Urothelium cell line (cell line): ENCODE data around the gene DBH.
"Not testable (repeated sequence)": the region's sequence is repeated elsewhere in the genome, so short reads cannot be mapped to it uniquely, and the experiment has no call there.

ENCODE experiments used
- DNase-seq: peaks from one replicate; pipeline ENCODE4 v3.0.0; 2011; ENCODE audit warnings: low spot score, mixed read lengths
- FAIRE-seq: peaks from 2 replicates; lab custom pipeline; 2011; peaks lifted over from hg19 to GRCh38; lab: Jason Lieb, UNC

Gene DBH

DNA sequence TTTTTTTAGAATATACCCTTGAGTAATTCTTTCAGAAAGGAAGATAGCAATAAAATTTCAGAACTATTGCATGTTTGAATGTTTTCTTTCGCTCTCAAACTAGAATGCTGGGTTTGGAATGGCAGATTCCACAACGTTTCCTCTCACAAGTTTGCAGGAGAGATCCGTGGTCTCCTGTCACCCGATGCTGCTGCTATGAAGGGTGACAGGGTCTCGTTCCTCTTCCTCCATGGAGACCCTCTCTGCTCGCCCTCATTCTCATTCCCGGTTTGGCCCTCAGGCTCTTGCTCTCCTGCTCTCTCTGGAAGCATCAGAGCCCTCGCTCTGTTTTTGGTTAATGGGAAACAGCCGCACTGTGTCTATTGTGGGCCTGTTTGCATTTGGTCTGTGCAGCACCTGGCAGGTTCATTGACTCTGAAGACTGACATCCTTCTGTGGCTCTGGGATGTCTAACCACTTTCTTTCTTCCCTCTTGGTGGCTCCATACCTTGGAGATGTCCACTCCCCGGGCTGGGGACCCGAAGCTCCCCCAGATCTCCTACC is 14.4 kb upstream of the DBH start:
- no peak for FAIRE-seq
- DNase-seq: no peak

DNA sequence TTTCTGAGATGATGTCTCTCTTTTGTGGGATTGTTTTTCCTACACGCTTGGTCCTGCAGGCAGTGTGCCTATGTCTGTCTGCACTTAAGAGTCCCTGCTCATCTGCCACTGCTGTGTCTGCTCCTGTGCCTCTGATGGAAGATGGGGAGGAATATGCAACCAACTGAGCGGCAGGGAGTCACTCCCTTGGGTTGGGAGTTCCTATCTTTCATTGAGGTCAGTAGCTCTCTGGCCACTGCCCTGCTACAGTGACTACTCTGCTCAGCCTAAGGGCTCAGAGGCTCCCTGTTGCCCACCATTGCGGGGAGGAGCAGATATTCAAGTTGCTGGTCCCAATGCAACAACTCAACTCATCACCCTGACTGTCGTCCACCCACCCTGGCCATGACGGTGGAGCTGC is 13.6 kb upstream of the DBH start:
- no peak for FAIRE-seq
- DNase-seq: no peak

DNA sequence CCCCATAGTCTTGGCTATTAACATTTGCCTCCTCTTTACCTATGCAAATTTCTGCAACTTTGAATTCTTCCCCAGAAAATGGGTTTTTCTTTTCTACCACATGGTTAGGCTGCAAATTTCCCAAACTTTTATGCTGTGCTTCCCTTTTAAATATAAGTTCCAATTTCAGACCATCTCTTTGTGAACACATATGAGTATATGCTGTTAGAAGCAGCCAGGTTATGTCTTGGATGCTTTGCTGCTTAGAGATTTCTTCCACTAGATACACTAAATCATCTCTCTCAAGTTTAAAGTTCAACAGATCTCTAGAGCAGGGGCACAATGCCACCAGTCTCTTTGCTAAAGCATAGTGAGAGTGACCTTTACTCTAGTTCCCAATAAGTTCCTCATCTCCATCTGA is 10.2 kb upstream of the DBH start:
- FAIRE-seq, DNase-seq: not testable (repeated sequence)

DNA sequence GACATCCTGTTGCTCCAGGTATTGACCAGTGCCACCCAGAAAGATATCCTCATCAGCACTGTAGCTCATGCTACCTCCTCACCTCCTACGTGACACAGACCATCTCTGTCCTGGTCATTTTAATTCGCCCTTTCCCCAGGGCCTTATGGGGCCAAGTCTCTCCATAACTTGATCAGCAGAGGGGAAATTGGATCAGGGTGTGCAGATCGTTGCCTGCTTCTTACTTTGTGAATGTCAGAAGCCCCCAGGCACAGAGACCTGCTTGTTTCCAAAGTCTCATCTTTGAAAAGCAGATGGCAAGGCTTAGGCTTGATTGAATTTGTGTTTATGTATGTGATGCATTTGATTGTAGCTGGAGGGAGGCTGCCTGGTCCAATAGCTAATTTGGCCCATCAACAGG is 8.8 kb upstream of the DBH start:
- FAIRE-seq (no peak), DNase-seq (no peak)

DNA sequence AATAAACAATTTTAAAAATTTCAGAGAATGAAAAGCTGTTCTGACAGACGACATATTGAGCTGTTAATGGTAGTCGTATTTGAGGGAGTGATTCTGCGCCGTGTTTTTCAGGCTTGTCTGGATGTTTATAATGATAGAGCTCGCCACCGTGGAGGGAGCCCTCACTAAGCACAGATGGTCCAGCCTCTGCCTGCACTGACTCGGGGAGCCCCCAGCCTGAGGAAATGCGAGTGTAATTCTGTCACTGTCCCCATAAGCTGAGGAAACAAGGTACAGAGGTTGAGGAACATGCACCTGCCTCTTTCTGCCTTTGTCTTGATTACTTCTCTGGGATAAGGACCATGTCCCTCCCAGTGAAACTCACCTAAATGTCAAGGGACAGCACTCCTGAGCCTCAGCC is 7.4 kb upstream of the DBH start:
- FAIRE-seq (no peak), DNase-seq (no peak)

DNA sequence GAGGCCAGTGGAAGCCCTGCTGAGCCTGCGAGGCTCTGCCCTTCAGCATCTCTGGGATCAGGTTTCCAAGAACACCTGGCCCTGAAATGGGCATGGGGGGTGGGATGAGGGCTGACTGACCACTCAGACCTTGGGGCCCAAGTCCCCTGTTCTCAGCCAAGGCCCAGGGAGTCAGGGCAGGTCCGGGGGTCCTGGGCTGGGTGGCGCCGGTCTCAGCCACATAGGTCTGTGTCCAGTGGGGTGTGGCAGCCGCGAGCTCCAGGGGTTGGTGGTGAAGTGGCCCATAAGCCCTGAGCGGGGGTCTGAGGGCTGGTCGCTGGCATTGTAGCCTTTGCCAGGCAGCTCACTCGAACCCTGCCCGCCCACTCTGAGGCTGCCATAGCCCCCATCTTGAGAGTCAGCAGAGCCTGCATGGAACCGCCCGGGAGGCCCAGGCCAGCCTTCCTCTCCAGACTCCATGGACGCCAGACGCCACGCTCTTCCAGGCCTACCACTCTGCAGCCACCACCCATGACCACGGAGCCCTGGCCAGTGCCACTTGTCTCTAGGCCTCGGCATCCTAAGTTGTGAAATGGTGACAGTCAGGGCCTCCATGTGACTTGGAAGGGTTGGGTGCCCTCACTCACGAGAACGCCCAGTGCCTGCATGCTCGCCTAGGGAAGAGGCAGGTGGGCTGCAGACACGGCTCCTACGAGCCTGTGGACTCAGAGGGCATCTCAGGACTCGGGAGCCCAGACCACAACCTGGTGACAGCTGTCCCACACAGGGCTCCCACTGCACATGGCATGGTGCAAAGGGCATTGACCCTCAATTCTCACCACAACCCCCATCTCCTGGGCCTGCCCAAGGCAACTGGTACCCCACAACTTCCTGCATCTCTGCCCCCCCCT is 6.7 kb upstream of the DBH start:
- DNase-seq (no peak), FAIRE-seq (no peak)

DNA sequence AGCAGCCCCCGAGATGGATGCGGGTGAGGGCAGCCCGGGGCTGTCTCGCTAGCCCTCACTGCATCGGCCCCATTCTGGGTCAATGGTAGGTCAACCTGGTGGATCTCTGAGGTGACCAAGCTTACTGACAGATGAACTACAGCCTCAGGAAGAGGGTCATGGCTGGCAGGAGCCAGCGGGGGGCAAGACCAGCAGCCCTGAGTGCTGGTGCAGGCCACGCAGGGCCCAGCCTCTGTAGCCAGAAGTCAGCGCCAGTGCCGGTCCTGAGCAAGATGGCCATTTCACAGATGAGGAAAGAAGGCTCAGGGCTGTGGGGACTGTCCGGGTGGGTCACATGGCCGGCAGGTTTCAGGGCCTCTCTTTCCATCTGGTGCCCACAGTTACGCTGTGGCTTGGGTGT is 5.1 kb upstream of the DBH start:
- FAIRE-seq (no peak), DNase-seq (no peak)

DNA sequence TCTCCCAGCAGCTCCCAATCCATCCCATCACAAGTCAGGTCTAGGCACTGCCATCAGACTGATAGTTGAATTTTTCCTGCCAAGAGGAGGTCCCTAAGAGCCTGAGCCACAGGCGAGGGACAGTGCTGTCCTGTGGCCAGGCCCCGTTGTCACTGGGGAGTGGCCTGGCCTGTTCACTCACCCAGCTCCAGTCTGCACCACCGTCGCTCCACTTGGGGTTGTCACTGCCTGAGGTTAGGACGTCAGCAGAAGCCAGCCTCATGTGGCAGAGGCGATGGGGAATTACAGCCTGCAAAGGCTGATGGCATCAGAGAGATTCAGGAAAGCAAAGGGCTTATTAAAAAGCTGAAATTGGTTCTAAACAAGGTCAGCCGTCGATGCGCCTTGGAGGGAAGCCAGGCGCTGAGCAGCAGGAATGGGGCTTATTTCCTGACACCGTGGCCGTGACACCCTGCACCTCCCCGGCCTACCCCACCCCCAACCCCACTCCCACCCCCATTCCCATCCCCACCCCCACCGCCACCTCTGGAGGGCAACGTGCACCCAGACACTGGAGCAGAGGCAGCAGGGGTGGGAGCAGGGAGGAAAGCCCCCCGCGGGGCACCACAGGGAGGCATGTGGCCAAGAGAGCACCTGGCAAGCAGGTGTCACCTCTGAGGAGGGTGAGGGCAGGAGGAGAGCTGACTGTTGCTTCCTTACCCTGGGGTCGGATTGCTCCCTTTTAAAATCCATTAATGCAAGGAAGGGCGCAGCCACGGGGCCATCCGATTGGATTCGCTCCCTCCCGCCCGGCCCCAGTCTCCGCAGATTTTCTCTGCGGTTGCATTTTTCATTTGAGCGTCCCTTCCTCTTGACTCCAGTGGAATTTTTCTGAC is 3.1 kb upstream of the DBH start:
- FAIRE-seq (no peak), DNase-seq (no peak)

DNA sequence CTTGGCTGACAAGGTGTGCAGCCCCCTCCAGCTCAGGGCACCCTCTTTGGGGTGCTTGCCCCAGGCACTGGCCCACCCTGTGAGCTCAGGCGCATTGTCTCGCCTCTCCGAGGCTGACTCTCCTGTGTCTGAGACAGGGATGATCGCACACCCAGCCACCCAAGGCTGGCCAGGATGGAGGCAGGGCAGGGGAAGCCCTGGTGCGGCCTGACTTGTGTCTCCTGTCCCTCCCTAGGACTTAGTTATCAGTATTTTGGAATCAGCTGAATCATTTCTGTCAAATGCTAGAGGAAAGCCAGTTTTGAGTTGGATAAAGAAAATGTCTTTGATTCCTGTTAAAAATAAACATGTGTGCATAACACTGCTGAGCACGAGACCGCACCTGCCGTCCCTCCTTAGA is 2.5 kb upstream of the DBH start:
- no peak for DNase-seq
- no peak for FAIRE-seq

DNA sequence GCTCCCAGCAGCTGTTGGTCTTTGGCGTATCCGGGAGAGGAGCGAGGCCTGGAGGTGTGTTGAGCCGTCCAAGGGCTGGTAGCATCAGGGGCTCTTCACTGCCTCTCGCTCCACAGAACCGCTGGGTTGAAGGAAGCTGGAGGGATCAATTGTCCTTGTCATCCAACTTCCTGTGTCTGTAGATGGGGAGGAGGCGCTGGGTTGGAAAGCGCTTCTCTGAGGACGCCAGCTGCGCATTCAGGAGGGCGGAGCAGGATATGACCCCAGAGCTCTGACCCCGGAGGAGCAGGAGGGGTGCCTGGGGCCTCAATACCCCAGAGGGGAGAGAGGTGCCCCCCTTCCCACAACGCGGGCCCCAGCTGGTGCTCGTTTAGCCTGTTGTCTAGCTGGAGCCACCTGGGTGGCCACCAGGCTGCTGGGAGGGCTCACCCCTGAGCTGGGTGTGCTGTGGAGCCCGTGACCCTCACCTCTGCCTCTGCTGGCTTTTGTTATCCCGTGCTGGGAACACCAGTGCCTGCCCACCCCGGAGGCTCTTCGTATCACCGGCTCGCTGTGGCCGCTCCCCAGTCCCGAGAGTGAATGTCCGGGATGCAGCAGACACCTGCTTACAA is 2.0 kb upstream of the DBH start:
- DNase-seq (no peak), FAIRE-seq (no peak)

DNA sequence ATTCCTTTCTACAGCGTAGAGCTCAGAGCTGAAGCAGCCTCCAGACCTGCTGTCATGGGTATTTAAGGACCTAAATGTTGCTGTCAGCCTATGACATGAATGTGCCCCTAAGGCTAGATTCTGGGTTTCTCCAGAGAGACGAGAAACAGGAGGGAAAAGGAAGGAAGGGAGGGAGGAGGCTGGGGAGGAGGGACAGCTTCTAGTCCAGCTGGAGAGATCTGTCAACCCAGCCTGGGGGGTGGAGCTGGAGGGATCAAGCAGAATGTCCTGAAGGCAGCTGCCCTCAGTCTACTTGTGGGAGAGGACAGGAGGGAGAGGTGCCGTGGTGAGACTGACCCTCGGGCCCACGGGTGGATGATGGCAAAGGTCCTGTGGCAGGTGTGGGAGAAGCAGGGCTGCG is 1.1 kb upstream of the DBH start:
- FAIRE-seq: no peak
- no peak for DNase-seq

DNA sequence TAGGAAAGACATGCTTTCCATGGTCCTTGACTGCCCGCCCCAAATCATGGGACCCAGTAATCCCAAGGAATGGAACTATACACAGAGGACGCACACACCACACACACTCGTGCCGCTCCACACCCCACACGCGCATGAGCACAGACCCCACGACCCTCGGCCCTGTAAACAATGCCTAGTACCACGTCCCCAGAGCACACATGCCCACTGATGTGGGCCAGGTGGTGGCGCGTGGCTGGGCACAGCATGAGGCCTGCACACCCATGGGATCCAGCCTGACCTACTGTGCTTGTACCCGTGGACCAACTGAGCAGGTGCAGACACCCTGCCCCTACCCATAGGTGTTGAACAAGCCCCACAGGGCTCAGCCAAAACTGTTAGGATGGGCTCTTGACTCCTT is 739 bp downstream of the DBH start:
- DNase-seq (no peak), FAIRE-seq (no peak)

DNA sequence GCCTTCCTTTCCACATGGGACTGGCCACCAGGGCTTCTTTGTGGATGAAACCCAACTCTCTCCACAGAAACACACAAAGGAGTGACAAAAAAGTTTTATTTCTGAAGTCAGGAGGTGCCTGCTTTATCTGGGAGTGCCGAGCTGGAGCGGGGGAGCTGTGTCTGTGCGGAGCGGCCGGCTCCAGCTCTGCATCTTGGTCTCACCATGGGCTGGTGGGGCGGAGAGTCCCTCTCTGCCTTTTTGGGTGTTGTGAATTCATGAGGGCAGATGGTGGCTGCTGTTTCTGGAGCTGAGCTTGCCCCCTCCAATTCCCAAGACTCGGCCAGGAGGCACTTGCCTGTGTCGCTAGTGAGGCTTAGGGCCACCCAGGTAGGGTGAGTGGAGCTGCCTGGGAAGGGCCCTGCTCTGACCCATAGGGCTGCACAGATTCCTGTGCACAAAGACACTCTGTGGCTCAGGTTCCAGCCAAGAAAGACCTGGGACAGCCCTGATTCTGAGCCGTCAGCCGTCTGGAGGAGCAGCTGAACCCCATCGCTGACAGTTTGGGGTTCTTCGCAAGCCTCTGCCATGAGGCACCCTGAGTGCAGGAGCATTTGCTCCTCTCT is 1.4 kb downstream of the DBH start:
- FAIRE-seq: no peak

DNA sequence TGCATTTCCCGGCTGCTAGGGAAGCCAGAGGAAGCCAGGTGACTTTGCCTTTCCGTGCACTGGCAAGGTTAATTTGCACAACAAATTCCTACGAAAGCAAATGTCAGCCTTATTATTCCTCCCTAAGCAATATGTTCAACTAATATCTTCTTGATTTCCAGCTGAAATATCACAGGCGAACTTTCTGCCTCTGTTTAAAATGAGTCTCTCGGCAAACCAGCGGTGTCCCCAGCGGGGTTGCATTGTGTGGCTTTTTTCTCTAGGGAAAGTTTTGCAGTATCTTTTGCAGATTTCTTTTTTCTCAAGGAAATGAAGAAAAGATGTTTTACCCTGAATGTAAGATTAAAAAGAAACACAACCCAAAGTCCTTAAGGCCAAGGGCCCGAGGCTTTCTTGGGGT is 1.9 kb downstream of the DBH start:
- DNase-seq (no peak), FAIRE-seq (no peak)

More for the DNA sequence above, 1.4 kb downstream of the DBH start:
- DNase-seq: no peak

DNA sequence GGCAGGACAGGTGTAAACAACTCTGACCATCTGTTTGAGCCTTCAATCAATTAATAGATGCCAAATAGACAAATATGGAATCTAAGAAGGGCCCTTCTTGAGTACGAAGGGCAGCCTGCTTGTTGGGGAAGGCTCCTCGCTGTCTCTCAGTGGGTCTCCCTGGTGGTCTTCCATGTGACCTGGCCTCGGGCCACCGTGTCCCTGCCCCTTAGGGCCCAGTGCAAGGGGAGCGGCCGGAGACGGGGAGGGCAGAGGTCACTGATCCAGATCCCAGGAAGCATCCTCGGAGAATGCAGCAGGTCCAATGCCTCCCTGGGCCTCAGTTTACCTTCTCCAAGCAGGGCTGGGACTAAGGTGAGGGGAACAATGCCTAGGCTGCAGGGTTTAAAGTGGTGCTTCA is 2.5 kb downstream of the DBH start:
- DNase-seq (no peak), FAIRE-seq (no peak)

DNA sequence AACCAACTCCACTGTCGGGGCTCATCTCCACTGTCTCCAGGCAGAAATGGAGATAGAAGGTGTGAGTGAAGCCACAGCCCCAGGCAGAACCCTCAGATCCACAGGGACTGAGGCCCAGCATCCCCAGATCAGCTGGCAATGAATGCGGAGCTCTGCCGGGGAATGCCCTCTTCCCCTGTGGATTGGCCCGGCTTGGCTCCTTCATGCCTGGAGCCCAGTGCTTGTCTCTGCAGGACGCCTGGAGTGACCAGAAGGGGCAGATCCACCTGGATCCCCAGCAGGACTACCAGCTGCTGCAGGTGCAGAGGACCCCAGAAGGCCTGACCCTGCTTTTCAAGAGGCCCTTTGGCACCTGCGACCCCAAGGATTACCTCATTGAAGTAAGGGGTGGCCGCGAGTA is 3.5 kb downstream of the DBH start:
- FAIRE-seq: no peak
- DNase-seq: no peak

DNA sequence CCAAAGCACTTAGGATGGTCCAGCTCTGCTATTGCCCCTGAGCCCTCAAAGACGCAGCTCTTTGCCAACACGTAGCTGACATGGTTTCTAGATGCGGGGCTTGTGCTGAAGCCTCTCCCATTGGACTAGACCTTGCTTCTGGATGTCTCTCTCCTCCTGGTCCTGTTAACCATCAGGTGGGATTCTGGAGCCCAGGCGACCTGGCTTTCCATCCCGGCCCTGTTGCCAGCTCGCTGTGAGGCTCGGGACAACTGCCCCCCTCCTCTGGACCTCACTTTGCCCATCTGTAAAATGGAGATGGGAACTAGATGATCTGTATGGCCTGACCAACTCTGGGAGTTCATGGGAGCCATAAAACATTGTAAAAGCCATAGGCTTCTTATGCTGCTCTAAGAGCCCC is 4.0 kb downstream of the DBH start:
- DNase-seq: no peak
- FAIRE-seq: no peak

DNA sequence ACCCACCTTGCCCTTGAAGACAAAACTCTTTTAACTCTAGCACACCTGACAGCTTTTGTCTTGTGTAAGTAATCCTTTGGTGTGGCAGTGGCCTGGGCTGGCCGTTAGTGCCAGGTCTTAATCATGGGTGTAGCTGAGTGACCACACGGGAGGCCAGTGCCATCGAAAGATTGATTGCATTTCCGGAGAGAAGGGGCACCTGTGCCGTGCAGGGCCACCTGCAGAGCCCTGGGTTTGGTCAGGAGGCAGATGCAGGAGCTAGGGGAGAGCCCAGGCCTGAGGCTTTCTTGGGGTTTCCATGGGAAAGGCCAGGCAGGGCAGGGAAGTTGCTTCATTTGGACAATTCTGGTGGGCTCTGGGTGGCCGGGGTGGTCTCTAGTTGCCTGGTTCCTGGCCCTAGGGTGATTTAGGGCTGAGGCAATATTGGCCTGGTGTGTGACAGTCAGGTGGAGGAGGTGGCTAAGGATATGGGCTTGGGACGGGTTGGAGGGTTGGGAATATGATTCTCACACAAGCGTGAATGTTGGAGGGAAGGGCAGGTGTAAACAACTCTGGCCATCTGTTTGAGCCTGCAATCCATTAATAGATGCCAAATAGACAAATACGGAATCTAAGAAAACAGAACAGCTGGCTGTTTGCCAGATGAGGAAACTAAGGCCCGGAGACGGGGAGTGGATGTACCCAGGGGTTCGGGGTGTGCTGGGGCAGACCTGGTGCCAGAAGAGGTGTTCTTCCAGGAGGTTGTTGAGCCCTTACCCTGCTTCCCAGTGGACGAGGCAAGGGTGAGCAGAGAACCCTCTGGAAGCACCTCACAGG is 4.6 kb downstream of the DBH start:
- no peak for DNase-seq
- no peak for FAIRE-seq

DNA sequence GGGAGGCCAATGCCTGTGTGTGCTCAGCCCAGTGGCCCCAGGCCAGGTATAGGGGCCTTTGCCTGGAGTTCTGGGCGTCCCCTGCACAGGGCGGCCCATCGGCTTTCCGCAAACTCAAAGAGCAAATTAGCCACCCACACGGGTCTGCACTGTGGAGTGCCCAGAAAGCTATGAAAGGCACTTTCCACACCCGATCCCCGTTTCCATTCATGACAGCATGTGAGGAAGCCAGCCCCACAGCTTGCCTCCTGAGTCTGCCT is 5.2 kb downstream of the DBH start:
- FAIRE-seq (no peak), DNase-seq (no peak)

DNA sequence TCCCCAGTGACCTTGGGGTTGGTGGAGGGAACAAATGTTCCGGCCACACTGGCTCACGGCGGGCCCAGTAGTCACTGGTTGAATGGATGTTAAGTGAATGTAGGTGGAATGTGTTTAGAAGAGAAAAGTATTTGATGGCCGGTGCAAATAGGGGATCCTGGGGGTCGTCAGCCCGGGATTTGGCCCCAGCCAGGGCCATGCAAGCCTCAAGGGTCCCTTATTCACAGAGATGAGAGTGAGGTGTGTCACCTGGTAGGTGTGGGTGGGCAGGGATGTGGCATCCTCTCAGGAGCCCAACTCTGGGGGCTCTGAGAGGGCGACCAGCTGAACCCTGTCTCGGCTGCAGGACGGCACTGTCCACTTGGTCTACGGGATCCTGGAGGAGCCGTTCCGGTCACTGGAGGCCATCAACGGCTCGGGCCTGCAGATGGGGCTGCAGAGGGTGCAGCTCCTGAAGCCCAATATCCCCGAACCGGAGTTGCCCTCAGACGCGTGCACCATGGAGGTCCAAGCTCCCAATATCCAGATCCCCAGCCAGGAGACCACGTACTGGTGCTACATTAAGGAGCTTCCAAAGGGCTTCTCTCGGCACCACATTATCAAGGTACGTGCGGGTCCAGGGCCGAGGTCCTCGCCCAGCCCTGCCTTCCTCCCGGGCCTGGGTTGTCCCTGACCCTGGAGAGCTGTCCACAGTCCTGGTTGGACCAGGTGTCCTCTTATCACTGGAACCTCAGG is 5.9 kb downstream of the DBH start:
- FAIRE-seq (no peak), DNase-seq (no peak)
